ENCODE results near the gene BLOC1S3.

The BLOC1S3 gene

DNA sequence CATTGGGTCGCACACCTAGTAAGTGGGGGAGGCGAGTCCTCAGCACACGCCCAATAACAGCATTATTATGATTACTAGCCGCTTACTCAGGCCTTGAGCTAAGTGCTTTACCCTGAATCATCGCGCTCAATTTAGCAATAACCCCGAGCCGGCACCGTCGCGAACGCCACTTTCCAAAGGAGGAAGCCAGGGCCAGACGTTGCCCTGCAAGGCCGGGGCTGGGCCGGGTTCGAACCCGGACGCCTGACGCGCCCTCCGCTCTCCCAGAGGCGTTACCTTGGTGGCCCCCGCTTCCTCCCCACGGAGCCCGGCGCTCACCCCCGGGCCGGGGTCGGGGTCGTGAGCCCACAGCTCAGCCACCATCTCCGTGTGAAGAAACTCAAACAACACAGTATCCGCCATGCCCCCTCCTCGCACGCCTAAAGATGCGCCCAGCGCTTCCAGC, 745 bp upstream of the BLOC1S3 start, which contains the start of gene TRAPPC6A:
Gene TRAPPC6A, minus strand, starts transcription at position 421 of the 445 bp plus-strand sequence. Its CDS starts 19 bp downstream, at position 402.
- H3K4me3 ChIP-seq (ENCODE audit: low read length) = peak within 1 kb of the TSS; percentile 100
- peaks cover 25% of the 10 kb centered on the region for H3K4me1 ChIP-seq (ENCODE audit: control insufficient read depth, low read length)
- no peaks in the 10 kb centered on the region for H3K27me3 ChIP-seq (ENCODE audit: control insufficient read depth, low read length)
- H3K9me2 ChIP-seq (replicated peaks; ENCODE audit: control insufficient read depth, low read length) = no peaks in the 10 kb centered on the region
- no peak for TF ChIP-seq EZH2phosphoT487 (IDR thresholded peaks at IDR 0.05; ENCODE audit: borderline replicate concordance, low read length)
- TF ChIP-seq, protein P1, sequence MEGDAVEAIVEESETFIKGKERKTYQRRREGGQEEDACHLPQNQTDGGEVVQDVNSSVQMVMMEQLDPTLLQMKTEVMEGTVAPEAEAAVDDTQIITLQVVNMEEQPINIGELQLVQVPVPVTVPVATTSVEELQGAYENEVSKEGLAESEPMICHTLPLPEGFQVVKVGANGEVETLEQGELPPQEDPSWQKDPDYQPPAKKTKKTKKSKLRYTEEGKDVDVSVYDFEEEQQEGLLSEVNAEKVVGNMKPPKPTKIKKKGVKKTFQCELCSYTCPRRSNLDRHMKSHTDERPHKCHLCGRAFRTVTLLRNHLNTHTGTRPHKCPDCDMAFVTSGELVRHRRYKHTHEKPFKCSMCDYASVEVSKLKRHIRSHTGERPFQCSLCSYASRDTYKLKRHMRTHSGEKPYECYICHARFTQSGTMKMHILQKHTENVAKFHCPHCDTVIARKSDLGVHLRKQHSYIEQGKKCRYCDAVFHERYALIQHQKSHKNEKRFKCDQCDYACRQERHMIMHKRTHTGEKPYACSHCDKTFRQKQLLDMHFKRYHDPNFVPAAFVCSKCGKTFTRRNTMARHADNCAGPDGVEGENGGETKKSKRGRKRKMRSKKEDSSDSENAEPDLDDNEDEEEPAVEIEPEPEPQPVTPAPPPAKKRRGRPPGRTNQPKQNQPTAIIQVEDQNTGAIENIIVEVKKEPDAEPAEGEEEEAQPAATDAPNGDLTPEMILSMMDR (IDR thresholded peaks at IDR 0.05; ENCODE audit: low read depth, low read length, poor library complexity, severe bottlenecking) = no peak
- H4K20me1 ChIP-seq (ENCODE audit: control insufficient read depth, insufficient read depth, low read depth, low read length) = no peaks in the 10 kb centered on the region; the same call in 1 of the 2 replicates
- peak within 1 kb of the TSS; percentile 68 for H3K27ac ChIP-seq (ENCODE audit: low read depth, low read length)
- peaks cover 57% of the 10 kb centered on the region for H3K79me2 ChIP-seq (ENCODE audit: control insufficient read depth, low read length)
- peaks cover 17% of the 10 kb centered on the region for H3K36me3 ChIP-seq (ENCODE audit: control insufficient read depth, low read length)
- H3F3A ChIP-seq (ENCODE audit: control insufficient read depth, insufficient read depth) = no peaks in the 10 kb centered on the region
- H3K9me3 ChIP-seq (ENCODE audit: control insufficient read depth, insufficient read depth, low read length) = no peaks in the 10 kb centered on the region
- peak within 1 kb of the TSS; percentile 99 for H3K4me2 ChIP-seq (ENCODE audit: low read length)

DNA sequence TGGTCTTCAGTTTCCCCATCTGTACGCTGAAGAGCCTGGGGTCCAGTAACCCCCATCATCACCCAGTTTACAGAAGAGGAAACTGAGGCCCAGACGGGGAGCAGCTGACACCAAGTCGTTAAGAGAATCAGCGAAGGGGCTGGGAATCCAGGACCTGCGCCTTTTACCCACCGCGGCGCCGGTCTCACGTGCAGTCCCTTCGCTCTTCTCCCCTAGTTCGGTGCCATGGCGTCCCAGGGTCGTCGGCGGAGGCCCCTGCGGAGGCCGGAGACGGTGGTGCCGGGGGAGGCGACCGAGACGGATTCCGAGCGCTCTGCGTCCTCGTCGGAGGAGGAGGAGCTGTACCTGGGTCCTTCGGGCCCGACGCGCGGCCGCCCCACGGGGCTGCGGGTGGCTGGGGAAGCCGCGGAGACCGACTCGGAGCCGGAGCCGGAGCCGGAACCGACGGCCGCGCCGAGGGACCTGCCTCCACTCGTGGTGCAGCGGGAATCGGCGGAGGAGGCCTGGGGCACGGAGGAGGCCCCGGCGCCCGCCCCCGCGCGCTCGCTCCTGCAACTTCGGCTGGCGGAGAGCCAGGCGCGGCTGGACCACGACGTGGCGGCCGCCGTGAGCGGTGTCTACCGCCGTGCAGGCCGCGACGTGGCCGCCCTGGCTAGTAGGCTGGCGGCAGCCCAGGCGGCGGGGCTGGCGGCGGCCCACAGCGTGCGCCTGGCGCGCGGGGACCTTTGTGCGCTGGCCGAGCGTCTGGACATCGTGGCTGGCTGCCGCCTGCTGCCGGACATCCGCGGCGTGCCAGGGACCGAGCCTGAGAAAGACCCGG, 698 bp downstream of the BLOC1S3 start:
- Histone ChIP-seq H3F3A (ENCODE audit: control insufficient read depth, insufficient read depth) (no peaks in the 10 kb centered on the region), H3K27me3 (ENCODE audit: control insufficient read depth, low read length) (no peaks in the 10 kb centered on the region), H3K4me3 (ENCODE audit: low read length) (peak overlapping the region; percentile 100), H3K4me2 (ENCODE audit: low read length) (peak overlapping the region; percentile 96), H3K4me1 (ENCODE audit: control insufficient read depth, low read length) (peaks cover 25% of the 10 kb centered on the region), H3K79me2 (ENCODE audit: control insufficient read depth, low read length) (peaks cover 55% of the 10 kb centered on the region), H3K27ac (ENCODE audit: low read depth, low read length) (peak overlapping the region; percentile 68), H4K20me1 (ENCODE audit: control insufficient read depth, insufficient read depth, low read depth, low read length) (no peaks in the 10 kb centered on the region; the same call in 1 of the 2 replicates), H3K36me3 (ENCODE audit: control insufficient read depth, low read length) (peaks cover 17% of the 10 kb centered on the region), H3K9me2 (replicated peaks; ENCODE audit: control insufficient read depth, low read length) (no peaks in the 10 kb centered on the region), H3K9me3 (ENCODE audit: control insufficient read depth, insufficient read depth, low read length) (no peaks in the 10 kb centered on the region)
- TF ChIP-seq, protein P1 (IDR thresholded peaks at IDR 0.05; ENCODE audit: low read depth, low read length, poor library complexity, severe bottlenecking) = no peak
- no peak for TF ChIP-seq EZH2phosphoT487 (IDR thresholded peaks at IDR 0.05; ENCODE audit: borderline replicate concordance, low read length)

DNA sequence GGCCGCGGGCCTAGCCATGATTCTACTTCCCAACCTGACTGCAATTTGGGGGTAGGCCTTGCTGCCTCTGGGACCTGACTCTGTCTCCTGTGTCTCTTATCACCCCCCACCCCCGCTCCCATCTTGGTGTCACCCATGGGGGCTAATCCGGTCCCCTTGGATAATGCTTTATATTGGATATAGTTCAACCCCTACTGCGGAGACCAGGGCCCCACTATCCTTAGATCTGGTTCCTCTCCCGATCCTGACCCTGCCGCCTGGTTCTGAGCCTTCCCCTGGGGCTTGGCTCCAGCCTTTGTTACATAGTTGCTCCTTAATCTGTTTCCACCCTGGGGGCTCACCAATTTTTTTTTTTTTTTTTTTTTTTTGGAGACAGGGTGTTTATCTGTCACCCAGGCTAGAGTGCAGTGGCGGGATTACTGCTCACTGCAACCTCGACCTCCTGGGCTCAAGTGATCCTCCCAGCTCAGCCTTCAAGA, 1.3 kb downstream of the BLOC1S3 start:
- Histone ChIP-seq H3K9me2 (replicated peaks; ENCODE audit: control insufficient read depth, low read length) (no peaks in the 10 kb centered on the region), H3K4me2 (ENCODE audit: low read length) (peak overlapping the region; percentile 96), H3K27ac (ENCODE audit: low read depth, low read length) (no peak overlapping the region), H3K9me3 (ENCODE audit: control insufficient read depth, insufficient read depth, low read length) (no peaks in the 10 kb centered on the region), H4K20me1 (ENCODE audit: control insufficient read depth, insufficient read depth, low read depth, low read length) (no peaks in the 10 kb centered on the region; the same call in 1 of the 2 replicates), H3K27me3 (ENCODE audit: control insufficient read depth, low read length) (no peaks in the 10 kb centered on the region), H3K4me1 (ENCODE audit: control insufficient read depth, low read length) (peaks cover 25% of the 10 kb centered on the region), H3K36me3 (ENCODE audit: control insufficient read depth, low read length) (peaks cover 17% of the 10 kb centered on the region), H3K4me3 (ENCODE audit: low read length) (peak overlapping the region; percentile 100), H3K79me2 (ENCODE audit: control insufficient read depth, low read length) (peaks cover 52% of the 10 kb centered on the region), H3F3A (ENCODE audit: control insufficient read depth, insufficient read depth) (no peaks in the 10 kb centered on the region)
- TF ChIP-seq EZH2phosphoT487 (IDR thresholded peaks at IDR 0.05; ENCODE audit: borderline replicate concordance, low read length) = no peak
- TF ChIP-seq, protein P1 (IDR thresholded peaks at IDR 0.05; ENCODE audit: low read depth, low read length, poor library complexity, severe bottlenecking) = no peak

Data from DOHH2 (cell line).